Fibroblast of villous mesenchyme (primary cell): ENCODE measurements around the gene EIF5. TPM values are rescaled to one million over a fixed set of nuclear protein-coding genes. Genes with fewer than 3 reads are reported as not detected.

Experiments used
- DNase-seq: peaks from one replicate; pipeline ENCODE4 v3.0.0-alpha.2; 2010; ENCODE audit warnings: low read depth
- H3K4me3 ChIP-seq: 2 replicates; pipeline ENCODE4 v1.5.1; 2011; ENCODE audit warnings: low read depth, mild to moderate bottlenecking, low read length
- total RNA-seq: library from RNA; depleted of rRNA; stranded (reverse); fragments of >200 nt; gene quantifications from 2 replicates; pipeline ENCODE4 v1.2.3, GENCODE V29; 2012
- TF ChIP-seq, protein P1 (sequence below): IDR thresholded peaks from 2 replicates; pipeline ENCODE4 v1.5.1; 2012; ENCODE audit warnings: low read depth, mild to moderate bottlenecking, low read length; ENCODE audit not compliant: insufficient read depth

The EIF5 gene
- total RNA-seq, 1 donor, result 122 TPM

DNA sequence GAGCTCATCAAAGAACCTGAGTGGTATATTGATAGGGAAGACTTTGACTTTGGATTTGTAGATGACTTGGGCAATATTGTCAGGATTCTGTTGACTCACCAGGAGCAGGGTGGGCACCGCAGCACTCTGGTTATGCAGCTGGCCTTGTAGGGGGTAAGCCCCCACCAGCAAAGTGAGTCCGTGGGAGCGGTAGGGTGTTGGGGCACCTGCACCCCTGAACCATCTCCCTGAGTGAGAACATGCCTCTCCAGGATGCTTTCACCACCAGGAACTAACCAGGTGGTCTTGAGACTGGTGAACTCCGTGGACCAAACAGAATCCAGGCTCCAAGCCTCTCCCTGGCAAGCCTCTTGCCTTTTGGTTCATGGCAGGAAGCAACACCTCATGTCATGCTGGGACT is 44.0 kb upstream of the EIF5 start:
- TF ChIP-seq, protein P1, sequence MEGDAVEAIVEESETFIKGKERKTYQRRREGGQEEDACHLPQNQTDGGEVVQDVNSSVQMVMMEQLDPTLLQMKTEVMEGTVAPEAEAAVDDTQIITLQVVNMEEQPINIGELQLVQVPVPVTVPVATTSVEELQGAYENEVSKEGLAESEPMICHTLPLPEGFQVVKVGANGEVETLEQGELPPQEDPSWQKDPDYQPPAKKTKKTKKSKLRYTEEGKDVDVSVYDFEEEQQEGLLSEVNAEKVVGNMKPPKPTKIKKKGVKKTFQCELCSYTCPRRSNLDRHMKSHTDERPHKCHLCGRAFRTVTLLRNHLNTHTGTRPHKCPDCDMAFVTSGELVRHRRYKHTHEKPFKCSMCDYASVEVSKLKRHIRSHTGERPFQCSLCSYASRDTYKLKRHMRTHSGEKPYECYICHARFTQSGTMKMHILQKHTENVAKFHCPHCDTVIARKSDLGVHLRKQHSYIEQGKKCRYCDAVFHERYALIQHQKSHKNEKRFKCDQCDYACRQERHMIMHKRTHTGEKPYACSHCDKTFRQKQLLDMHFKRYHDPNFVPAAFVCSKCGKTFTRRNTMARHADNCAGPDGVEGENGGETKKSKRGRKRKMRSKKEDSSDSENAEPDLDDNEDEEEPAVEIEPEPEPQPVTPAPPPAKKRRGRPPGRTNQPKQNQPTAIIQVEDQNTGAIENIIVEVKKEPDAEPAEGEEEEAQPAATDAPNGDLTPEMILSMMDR, result no peak
- no peak overlapping the region for H3K4me3 ChIP-seq
- DNase-seq, result no peak

DNA sequence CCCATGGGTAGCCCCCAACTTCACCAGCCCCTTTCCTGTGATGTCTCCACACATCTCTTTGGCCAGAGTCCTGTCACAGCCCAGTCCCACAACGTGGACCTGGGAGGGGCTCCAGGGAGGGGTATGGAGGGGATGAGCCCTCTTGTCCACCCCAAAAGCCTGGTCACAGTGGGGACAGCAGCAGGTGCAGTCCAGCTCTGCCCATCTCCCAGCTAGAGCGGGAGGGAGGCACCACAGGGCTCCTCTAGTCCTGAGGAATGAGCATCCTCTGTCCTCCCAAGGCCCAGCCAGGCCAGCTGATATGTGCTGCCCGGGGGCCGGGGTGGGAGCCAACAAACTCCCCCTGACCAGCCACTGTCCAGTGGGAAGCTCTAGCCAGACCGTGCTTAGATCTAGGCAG is 43.5 kb upstream of the EIF5 start:
- TF ChIP-seq, protein P1, result no peak
- no peak overlapping the region for H3K4me3 ChIP-seq
- no peak for DNase-seq

DNA sequence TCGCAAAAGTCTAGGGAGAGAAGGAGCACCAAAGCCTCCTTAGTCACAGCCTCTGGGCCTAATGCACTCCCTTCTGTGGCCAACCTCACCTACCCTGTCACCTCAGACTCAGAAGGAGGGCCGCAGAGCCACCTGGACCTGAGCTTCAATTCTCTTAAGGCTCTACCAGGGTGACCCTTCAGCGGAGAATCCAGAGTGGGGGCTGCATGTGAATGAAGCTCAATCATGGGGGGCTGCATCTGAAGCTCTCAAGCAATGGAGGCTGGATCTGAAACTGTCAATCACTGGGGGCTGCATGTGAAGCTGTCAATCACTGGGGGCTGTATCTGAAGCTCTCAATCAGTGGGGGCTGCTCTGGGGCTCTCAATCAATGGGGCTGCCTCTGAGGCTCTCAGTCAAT is 43.1 kb upstream of the EIF5 start:
- DNase-seq, result no peak
- TF ChIP-seq, protein P1, result no peak
- no peak overlapping the region for H3K4me3 ChIP-seq

DNA sequence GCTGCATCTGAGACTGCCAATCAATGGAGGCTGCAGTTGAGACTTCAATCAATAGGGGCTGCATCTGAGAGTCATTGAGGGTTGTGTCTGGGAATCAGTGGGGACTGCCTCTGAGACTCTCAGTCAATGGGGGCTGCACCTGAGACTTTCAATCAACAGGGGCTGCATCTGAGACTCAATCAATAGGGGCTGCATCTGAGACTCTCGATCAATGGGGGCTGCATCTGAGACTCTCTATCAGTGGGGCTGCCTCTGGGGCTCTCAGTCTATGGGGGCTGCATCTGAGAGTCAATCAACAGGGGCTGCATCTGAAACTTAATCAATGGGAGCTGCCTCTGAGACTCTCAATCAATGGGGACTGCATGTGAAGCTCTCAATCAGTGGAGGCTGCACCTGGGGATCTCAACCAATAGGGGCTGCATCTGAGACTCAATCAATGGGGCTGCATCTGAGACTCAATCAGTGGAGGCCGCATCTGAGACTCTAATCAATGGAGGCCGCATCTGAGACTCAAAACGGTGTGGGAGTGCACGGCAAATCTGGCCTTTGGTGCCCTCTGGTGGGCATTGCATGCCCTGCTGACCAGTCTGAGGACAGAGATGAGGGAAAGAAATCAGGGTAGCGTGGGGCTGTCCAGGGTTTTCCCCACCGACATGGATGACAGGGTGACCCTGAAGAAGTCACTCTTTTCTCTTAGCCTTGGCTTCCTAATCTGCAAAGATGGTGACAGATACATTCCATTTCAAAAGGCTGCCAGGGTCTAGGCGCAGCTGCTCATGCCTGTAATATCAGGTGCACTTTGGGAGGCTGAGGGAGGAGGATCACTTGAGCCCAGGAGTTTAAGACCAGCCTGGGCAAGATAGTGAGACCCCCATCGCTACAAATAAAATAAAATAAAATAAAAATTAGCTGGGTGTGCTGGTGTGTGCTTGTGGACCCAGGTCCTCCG is 41.3 kb upstream of the EIF5 start:
- DNase-seq, result peak; percentile 63
- TF ChIP-seq, protein P1, result peak; percentile 96
- no peak overlapping the region for H3K4me3 ChIP-seq

DNA sequence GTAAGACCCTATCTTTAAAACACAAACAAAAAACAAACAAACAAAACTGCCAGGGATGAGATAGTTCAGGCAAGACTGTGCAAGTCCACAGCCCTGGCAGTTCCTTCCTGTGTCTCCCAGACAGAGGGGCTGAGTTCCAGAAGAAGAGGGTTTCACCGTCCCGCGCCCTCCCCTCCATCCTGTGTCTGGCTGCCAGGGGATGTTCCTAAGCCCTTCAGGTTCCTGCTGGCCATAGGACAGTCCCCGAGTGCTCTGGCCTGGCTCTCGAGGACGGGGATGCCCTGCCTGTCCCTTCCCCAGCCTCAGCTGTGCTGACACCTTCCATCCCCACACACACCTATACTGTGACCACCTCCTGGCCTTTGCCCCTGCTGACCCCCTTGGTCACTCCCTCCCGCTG is 40.6 kb upstream of the EIF5 start:
- DNase-seq, result no peak
- TF ChIP-seq, protein P1, result no peak
- no peak overlapping the region for H3K4me3 ChIP-seq

DNA sequence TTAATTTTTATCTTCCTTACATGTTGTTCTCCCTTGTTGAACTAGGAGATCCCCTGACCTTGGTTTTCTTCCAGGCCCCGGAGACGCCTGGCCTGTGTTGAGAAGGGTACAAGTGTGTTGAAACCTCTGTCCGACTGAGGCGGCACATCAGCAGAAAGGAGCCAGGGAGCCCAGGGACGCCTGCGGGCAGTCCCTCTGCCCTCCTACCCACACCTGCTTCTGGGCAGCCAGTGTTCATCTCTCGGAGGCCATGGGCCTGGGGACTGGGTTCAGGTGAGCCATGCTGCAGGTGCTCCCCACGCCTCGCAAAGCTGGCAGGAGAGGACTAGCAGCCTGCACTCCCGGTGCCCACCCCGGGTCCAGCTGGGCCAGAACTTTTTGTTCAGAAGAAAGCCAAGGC is 39.9 kb upstream of the EIF5 start:
- H3K4me3 ChIP-seq, result no peak overlapping the region
- no peak for DNase-seq
- TF ChIP-seq, protein P1, result no peak
